HG03095 (cell line): ENCODE measurements around the gene SLMAP.
"Not testable (repeated sequence)": the region's sequence is repeated elsewhere in the genome, so short reads cannot be mapped to it uniquely, and the experiment has no call there.

Source experiments
- ATAC-seq: cut with Tn5 transposase; IDR thresholded peaks from one replicate; pipeline ENCODE4 v1.9.1; 2021; ENCODE audit warnings: moderate library complexity; ENCODE audit not compliant: unreplicated experiment

Gene SLMAP

DNA sequence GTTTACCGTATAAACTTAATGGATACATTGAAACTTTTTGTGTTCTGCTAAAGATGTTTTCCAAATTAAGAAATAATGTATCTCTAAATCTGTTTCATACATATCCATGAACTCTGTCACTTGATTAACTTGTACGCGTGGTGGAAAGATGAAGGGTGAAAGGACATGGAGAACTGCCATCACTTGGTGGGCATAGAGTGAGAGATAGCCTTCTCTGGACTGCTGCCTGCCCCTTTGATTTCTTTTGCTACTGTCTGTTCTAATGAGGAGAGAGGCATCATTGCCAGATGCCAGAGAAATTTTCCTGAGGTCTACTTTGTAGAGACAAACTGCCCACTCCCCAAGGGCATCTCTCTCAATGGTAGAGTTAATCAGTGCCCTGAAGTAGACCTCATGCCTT, 120.5 kb downstream of the SLMAP start:
- ATAC-seq: no peak

DNA sequence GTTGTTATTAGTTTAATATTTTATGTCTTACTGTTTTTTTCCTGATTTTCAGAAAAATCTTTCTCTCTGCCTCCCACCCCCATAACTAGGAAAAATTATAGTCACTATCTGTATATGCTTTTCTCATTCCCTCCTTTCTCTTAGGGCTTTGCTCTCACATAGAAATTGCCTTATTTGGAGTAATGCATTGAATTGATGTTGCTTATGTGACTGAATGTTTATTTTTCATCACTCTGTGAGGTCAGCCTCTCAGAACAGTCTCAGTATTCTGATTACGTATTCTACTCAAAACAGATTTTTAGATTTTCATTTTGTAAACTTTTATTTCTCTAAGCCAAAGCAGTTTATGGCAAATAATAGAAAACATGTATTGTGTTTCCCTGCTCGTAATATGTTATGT, 121.0 kb downstream of the SLMAP start:
- no peak for ATAC-seq

- ATAC-seq: not testable (repeated sequence)
These were observed 128.3 kb downstream of the SLMAP start for GRCh38 chr3:57884436-57884835.

DNA sequence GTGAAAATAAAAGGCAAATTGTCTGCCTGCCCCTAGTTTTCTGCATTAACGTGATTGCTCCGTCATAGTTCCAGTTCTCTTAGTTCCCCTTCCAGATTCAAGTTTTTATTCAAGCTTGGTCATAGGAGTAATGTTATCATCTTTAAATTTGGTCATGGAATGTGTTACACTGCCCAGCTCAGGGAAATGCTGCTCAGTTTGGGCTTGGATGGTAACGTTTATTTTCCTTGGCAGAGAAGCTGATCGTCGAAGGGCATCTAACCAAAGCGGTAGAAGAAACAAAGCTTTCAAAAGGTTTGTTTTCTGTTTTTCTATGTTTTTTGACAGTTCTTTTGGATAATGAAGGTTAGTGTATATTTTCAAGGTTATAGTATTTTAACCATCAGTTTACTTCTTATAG, 133.7 kb downstream of the SLMAP start:
- no peak for ATAC-seq

- ATAC-seq: no peak
These were observed 134.8 kb downstream of the SLMAP start for GRCh38 chr3:57890874-57891273.

GRCh38 chr3:57892423-57892822, 136.3 kb downstream of the SLMAP start:
- ATAC-seq: no peak

DNA sequence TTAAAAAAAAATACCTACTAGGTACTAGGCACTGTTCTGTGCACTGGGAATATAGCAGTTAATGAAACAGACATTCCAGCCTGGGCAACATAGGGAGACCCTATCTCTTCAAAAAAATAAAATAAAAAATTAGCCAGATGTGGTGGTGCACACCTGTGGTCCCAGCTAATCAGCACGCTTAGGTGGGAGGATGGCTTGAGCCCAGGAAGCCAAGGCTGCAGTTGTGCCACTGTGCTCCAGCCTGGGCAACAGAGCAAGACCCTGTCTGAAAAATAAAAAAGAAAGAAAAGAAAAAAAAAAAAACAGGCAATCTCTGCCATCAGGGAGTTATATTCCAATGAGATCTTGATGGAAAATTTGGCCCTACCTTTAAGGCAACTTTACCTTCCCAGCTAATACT, 137.0 kb downstream of the SLMAP start:
- no peak for ATAC-seq

- no peak for ATAC-seq
These were observed 137.6 kb downstream of the SLMAP start for GRCh38 chr3:57893668-57894067.

DNA sequence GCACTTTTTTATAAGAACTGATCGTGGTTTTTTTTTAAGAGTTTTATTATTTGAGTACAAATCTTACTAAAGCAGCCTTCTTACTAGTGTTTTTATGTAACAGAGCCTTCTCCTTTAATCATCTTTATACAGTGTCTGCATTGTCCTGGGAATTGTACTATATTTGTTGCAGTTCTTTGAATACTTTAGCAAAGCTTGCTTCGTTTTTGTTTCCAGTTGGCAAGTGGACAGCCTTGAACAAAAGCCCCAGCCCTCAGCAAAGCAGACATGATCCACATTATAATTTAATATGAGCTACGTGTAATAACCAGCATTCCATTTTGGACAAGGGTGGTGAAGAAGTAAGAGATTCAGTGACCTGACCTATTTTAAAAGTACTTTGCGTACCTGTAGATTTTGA, 139.9 kb downstream of the SLMAP start:
- ATAC-seq: no peak

DNA sequence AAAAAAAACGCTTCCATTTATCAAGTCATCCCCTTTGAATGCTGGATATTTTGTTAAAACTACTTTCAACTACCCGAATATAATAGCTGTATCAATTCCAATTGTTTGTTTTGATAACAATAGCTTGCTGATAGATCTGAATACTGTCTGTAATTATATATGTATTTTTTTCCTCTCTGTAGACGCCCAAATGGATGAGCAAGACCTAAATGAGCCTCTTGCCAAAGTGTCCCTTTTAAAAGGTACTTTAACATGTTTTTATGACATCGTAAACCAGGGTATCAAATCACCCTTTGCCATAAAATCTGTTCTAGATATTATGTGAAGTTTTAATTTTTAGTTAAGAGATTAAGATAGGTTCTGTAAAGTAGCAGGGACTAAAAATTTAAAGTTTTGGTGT, 140.6 kb downstream of the SLMAP start:
- no peak for ATAC-seq

- ATAC-seq: no peak
These were observed 144.7 kb downstream of the SLMAP start for GRCh38 chr3:57900786-57901185.

GRCh38 chr3:57903124-57903890, 147.2 kb downstream of the SLMAP start:
- ATAC-seq: no peak

GRCh38 chr3:57910990-57911389, 154.9 kb downstream of the SLMAP start:
- no peak for ATAC-seq

GRCh38 chr3:57911593-57911992, 155.5 kb downstream of the SLMAP start:
- ATAC-seq: no peak

- ATAC-seq: no peak
These were observed 161.5 kb downstream of the SLMAP start for GRCh38 chr3:57917601-57918000.

- no peak for ATAC-seq
These were observed 162.2 kb downstream of the SLMAP start for GRCh38 chr3:57918123-57918837.

DNA sequence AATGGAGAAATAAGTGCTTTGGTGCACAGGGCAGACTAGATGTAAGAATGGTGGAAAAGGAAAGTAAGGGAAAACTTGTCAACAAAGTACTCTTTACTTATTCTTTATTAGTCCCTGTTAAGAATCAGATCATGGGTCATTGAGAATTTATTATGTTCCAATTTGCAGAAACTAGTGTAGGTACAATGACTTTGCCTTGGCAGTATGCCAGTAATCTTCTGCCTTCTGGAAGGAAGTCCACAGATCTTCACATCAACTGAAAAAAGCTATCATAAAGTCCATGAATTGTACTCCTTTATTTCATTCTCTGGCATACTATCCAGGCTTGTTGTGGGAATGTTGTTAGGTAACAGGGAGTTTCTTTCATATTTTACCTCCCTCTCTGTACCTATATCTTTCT, 163.9 kb downstream of the SLMAP start:
- ATAC-seq: no peak

GRCh38 chr3:57923101-57923500, 167.0 kb downstream of the SLMAP start:
- no peak for ATAC-seq

DNA sequence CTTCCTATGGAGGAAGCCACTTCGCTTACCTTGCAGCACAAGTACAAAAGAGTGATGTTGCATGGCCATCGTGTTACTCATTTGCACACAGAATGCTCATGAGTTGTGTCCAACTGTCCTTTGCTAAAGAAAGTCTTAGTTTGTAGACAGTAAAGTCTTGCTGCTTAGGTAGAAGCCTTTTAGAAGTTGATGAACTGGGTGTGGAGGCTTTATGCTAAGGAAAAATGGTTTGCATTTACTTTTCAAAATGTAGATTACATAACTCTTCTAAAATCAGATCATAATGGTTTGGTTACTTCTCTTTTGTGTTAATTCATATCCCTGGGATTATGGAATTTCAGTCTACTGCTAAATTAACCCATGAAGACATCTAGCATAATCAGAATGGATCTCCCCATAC, 167.6 kb downstream of the SLMAP start:
- no peak for ATAC-seq

GRCh38 chr3:57927166-57927565, 171.1 kb downstream of the SLMAP start:
- no peak for ATAC-seq

DNA sequence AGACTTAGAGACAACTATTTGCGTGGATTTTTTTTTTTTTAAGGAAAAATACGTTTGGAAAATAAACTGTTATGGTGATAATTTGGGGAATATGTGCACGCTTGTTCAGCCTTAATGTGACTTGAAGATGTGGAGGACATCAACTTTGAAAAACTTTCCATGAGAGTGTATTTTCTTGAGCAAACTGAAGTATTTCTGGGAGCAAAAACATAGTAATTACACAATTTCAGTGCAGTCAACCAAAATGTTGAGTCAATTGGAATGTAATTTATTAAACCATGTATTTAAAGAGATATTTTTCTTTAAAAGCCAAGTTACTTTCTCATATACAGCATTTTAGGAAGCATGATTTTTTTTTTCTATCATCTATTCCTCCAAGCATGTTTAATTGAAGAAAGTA, 171.8 kb downstream of the SLMAP start:
- no peak for ATAC-seq

DNA sequence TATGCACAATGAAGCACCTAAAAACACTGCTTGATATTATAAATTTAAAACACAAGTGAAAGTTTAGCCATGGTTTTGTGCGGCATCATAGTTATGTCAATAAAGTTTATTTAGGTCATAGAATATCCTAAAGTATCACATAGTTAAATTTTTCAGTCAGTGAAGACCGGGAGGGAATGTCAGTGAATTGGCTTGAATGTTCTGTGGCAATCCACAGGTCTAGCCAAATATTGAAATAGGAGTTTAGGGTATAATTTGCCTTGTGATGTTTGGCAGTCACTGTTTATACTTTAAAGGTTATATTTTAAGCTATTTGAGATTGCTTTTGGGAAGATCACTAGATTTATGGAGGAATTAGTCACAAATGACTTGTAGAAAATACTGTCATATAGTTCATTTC, 172.4 kb downstream of the SLMAP start:
- ATAC-seq: no peak

GRCh38 chr3:57929988-57930387, 173.9 kb downstream of the SLMAP start:
- ATAC-seq: no peak
